Fibroblast of lung (primary cell): ENCODE measurements around the gene PLCG2.

Source experiments
- CTCF ChIP-seq, 2 donors: IDR thresholded peaks in 1 of 2; conservative IDR thresholded peaks in 1 of 2; 1 replicate in 1 of 2; 2 replicates in 1 of 2; pipeline ENCODE4 v1.5.1; 2011 to 2012; ENCODE audit warnings: low read length in 2 of 2, control low read depth in 1 of 2, inconsistent platforms in 1 of 2, low read depth in 1 of 2, mild to moderate bottlenecking in 1 of 2
- EZH2 ChIP-seq: IDR thresholded peaks from 2 replicates; pipeline ENCODE4 v1.5.1; 2012; ENCODE audit warnings: low read length, control low read depth, mild to moderate bottlenecking; ENCODE audit errors: missing control alignments

DNA sequence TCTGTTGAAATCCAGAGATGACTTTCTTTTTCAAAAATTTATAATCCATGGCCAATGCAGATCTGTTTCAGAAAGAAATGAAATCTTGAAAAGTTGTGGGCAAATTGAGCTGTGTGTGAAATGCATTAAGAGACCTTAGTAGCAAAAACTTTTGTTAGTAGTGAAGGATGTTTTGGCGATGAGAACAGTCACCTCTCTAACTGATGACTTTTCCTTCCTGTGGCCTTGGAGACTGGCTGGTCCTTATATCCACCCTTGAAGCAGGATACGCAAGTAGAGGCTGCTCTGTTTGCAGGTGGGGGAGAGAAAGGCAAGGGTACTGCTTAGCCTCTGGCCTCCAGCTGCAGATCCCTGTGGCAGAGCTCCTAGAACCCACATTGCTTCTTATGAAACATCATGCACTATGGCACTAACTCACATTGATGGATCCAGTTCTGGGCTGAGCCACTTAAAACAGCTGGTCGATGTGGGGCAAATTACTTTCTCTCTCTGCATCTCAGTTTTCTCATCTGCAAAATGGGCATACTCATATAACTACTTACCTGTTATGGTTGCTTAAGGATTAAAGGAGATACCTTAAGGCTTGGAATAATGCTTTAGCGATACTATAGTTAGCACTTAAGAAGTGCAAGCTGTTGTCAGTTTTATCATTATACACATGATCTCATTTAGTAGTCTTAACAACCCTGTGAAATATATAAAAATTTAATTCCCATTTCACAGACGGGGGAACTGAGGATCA is 142.9 kb downstream of the PLCG2 start:
- TF ChIP-seq CTCF (conservative IDR thresholded peaks at IDR 0.05 in 1 of 2, IDR thresholded peaks at IDR 0.05 in 1 of 2; ENCODE audit: low read depth in 1 of 2, low read length in 2 of 2): no peak
- TF ChIP-seq EZH2: no peak
